ENCODE data around the gene SLX4IP. TPM values are rescaled to one million over a fixed set of nuclear protein-coding genes. Genes with fewer than 3 reads are reported as not detected.
A peak's percentile ranks its signal among the peaks of the same experiment; 100 is the strongest.
"Not testable (repeated sequence)": the region's sequence is repeated elsewhere in the genome, so short reads cannot be mapped to it uniquely, and the experiment has no call there.

The SLX4IP gene
- total RNA-seq, 4 donors from 2014 or later, result 4.8 to 7.2 (median 5.7) TPM

- Histone ChIP-seq H3K36me3 (no peaks in the 10 kb centered on the region), H3K27ac (no peak overlapping the region), H3K4me1 (no peaks in the 10 kb centered on the region), H3K27me3 (no peaks in the 10 kb centered on the region), H3K4me3 (no peak overlapping the region), H3K9me3 (no peaks in the 10 kb centered on the region)
- WGBS, result 92% methylated on average over 1 of the region's 1 CpG
- TF ChIP-seq POLR2AphosphoS5 (IDR thresholded peaks at IDR 0.05) (no peak), EP300 (IDR thresholded peaks at IDR 0.05) (no peak), POLR2A (IDR thresholded peaks at IDR 0.05) (no peak)
- TF ChIP-seq, protein P1, sequence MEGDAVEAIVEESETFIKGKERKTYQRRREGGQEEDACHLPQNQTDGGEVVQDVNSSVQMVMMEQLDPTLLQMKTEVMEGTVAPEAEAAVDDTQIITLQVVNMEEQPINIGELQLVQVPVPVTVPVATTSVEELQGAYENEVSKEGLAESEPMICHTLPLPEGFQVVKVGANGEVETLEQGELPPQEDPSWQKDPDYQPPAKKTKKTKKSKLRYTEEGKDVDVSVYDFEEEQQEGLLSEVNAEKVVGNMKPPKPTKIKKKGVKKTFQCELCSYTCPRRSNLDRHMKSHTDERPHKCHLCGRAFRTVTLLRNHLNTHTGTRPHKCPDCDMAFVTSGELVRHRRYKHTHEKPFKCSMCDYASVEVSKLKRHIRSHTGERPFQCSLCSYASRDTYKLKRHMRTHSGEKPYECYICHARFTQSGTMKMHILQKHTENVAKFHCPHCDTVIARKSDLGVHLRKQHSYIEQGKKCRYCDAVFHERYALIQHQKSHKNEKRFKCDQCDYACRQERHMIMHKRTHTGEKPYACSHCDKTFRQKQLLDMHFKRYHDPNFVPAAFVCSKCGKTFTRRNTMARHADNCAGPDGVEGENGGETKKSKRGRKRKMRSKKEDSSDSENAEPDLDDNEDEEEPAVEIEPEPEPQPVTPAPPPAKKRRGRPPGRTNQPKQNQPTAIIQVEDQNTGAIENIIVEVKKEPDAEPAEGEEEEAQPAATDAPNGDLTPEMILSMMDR (IDR thresholded peaks at IDR 0.05), result no peak
- no peak for DNase-seq (ENCODE audit: low spot score in 2 of 2)
These were observed 144.8 kb downstream of the SLX4IP start for GRCh38 chr20:10579942-10580341.

GRCh38 chr20:10580700-10581099, 145.6 kb downstream of the SLX4IP start:
- no peak for DNase-seq (ENCODE audit: low spot score in 2 of 2)
- H3K4me1 ChIP-seq, result no peaks in the 10 kb centered on the region
- H3K27ac ChIP-seq, result no peak overlapping the region
- no peaks in the 10 kb centered on the region for H3K36me3 ChIP-seq
- H3K4me3 ChIP-seq, result no peak overlapping the region
- TF ChIP-seq POLR2A (IDR thresholded peaks at IDR 0.05) (no peak), POLR2AphosphoS5 (IDR thresholded peaks at IDR 0.05) (no peak), EP300 (IDR thresholded peaks at IDR 0.05) (no peak)
- WGBS, result 93% methylated on average over 2 of the region's 2 CpGs
- H3K27me3 ChIP-seq, result no peaks in the 10 kb centered on the region
- H3K9me3 ChIP-seq, result no peaks in the 10 kb centered on the region

DNA sequence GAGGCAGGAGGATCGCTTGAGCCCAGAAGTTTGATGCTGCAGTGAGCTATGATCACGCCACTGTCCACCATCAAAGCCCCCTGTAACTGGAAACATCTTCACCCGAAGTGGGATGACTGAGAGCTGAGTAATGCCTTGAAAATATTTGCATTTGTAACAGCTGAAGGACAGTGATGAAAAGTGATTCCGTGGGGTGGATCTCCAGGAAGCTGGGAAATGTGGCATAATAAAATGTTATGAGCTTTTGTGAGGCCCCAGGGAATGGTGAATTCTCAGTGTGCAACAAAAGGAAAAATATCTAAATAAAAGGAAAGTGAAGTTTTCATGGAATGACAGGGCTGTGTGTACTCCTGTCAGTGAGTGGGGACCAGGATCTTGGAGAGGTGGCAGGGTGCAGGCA, 146.7 kb downstream of the SLX4IP start:
- Histone ChIP-seq H3K4me3 (no peak overlapping the region), H3K4me1 (no peaks in the 10 kb centered on the region), H3K36me3 (no peaks in the 10 kb centered on the region), H3K27me3 (no peaks in the 10 kb centered on the region), H3K9me3 (no peaks in the 10 kb centered on the region), H3K27ac (no peak overlapping the region)
- no peak for DNase-seq (ENCODE audit: low spot score in 2 of 2)
- 34% methylated on average over 4 of the region's 4 CpGs for WGBS
- no peak for TF ChIP-seq EP300 (IDR thresholded peaks at IDR 0.05)

DNA sequence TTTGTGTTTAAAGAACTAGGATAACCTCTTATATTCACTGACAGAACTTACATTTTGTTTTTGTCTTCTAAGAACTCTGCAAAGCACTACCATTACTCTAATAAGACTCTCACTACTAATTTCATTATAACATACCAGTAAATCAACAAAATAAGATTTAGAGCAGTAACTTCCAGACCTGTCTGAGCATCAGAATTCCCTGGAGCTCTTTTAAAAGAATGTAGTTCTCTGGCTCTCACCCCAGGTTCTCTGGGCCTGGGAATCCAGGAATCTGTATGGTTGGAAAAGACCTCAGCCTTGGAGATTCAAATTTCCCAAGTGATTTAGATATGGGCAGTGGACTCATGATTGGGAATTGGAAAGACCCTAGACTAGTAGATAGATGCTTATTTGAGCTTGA, 149.3 kb downstream of the SLX4IP start:
- no peaks in the 10 kb centered on the region for H3K9me3 ChIP-seq
- no peak for TF ChIP-seq EP300 (IDR thresholded peaks at IDR 0.05)
- TF ChIP-seq POLR2AphosphoS5 (IDR thresholded peaks at IDR 0.05), result no peak

DNA sequence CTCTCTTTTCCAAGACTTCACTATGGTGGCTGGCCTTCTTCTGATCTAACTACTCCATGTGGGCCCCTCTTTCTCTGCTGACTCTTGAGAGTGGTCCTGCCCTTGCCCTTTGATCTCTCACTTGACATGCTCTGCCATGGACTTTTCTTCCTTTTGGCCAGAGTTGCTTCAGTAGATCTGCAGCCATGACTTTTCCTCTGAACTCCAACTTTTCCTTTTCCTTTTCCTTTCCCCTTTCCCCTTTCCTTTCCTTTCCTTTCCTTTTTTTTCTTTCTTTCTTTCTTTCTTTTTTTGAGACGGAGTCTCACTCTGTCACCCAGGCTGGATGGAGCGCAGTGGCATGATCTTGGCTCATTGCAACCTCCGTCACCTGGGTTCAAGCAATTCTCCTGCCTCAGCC, 150.2 kb downstream of the SLX4IP start:
- H3K4me1 ChIP-seq, result no peaks in the 10 kb centered on the region
- H3K4me3 ChIP-seq, result no peak overlapping the region
- no peak overlapping the region for H3K27ac ChIP-seq
- no peak for TF ChIP-seq POLR2A (IDR thresholded peaks at IDR 0.05)
- no peak for TF ChIP-seq POLR2AphosphoS5 (IDR thresholded peaks at IDR 0.05)
- TF ChIP-seq, protein P1 (IDR thresholded peaks at IDR 0.05), result no peak
- TF ChIP-seq EP300 (IDR thresholded peaks at IDR 0.05), result no peak
- no peaks in the 10 kb centered on the region for H3K36me3 ChIP-seq
- no peak for DNase-seq (ENCODE audit: low spot score in 2 of 2)
- 96% methylated on average over 3 of the region's 3 CpGs for WGBS
- no peaks in the 10 kb centered on the region for H3K27me3 ChIP-seq
- no peaks in the 10 kb centered on the region for H3K9me3 ChIP-seq

More for the DNA sequence above, 149.3 kb downstream of the SLX4IP start:
- Histone ChIP-seq H3K27ac (no peak overlapping the region), H3K27me3 (no peaks in the 10 kb centered on the region), H3K4me3 (no peak overlapping the region), H3K4me1 (no peaks in the 10 kb centered on the region), H3K36me3 (no peaks in the 10 kb centered on the region)
- DNase-seq (ENCODE audit: low spot score in 2 of 2), result no peak

- DNase-seq (ENCODE audit: low spot score in 2 of 2), result no peak
- H3K27me3 ChIP-seq, result no peaks in the 10 kb centered on the region
- no peaks in the 10 kb centered on the region for H3K9me3 ChIP-seq
- TF ChIP-seq, protein P1 (IDR thresholded peaks at IDR 0.05), result no peak
- TF ChIP-seq POLR2AphosphoS5 (IDR thresholded peaks at IDR 0.05) (no peak), EP300 (IDR thresholded peaks at IDR 0.05) (no peak), POLR2A (IDR thresholded peaks at IDR 0.05) (no peak)
- H3K4me1 ChIP-seq, result peaks cover 8% of the 10 kb centered on the region
- WGBS, result 92% methylated on average over 4 of the region's 4 CpGs
- no peaks in the 10 kb centered on the region for H3K36me3 ChIP-seq
- no peak overlapping the region for H3K4me3 ChIP-seq
- no peak overlapping the region for H3K27ac ChIP-seq
These were observed 151.2 kb downstream of the SLX4IP start for GRCh38 chr20:10586296-10586695.

GRCh38 chr20:10590446-10590845, 155.3 kb downstream of the SLX4IP start:
- H3K4me1 ChIP-seq, result peaks cover 39% of the 10 kb centered on the region
- WGBS, result 73% methylated on average over 10 of the region's 10 CpGs
- not testable (repeated sequence) for DNase-seq (ENCODE audit: low spot score in 2 of 2)

More at GRCh38 chr20:10590446-10590845, 155.3 kb downstream of the SLX4IP start:
- H3K27me3 ChIP-seq, H3K9me3 ChIP-seq, H3K4me3 ChIP-seq, H3K36me3 ChIP-seq: not testable (repeated sequence)
- H3K27ac ChIP-seq, result peak overlapping the region; percentile 67
